Activated T-cell treated with anti-CD3 and anti-CD28 coated beads, Interleukin-2, amount 50 U/mL, for 24 hours (primary cell): Measurements from ENCODE around the gene SLC48A1.
A peak's percentile ranks its signal among the peaks of the same experiment; 100 is the strongest.

Source experiments
- DNase-seq: peaks from one replicate; pipeline ENCODE4 v3.0.0-alpha.2; 2020
- H3K27ac Mint-ChIP-seq: 2 replicates; pipeline ENCODE4 v1.8.0; 2020; ENCODE audit warnings: mild to moderate bottlenecking, mixed read lengths
- H3K27me3 Mint-ChIP-seq: 2 replicates; pipeline ENCODE4 v1.8.0; 2020; ENCODE audit warnings: mixed read lengths
- H3K36me3 Mint-ChIP-seq: 2 replicates; pipeline ENCODE4 v1.8.0; 2020; ENCODE audit warnings: low read depth, mixed read lengths
- H3K4me1 Mint-ChIP-seq: 2 replicates; pipeline ENCODE4 v1.8.0; 2020; ENCODE audit warnings: low read depth, mixed read lengths
- H3K4me3 Mint-ChIP-seq: 2 replicates; pipeline ENCODE4 v1.8.0; 2020; ENCODE audit warnings: mild to moderate bottlenecking, moderate library complexity, mixed read lengths
- H3K9me3 Mint-ChIP-seq: 2 replicates; pipeline ENCODE4 v1.8.0; 2020; ENCODE audit warnings: mixed read lengths

SLC48A1 gene

DNA sequence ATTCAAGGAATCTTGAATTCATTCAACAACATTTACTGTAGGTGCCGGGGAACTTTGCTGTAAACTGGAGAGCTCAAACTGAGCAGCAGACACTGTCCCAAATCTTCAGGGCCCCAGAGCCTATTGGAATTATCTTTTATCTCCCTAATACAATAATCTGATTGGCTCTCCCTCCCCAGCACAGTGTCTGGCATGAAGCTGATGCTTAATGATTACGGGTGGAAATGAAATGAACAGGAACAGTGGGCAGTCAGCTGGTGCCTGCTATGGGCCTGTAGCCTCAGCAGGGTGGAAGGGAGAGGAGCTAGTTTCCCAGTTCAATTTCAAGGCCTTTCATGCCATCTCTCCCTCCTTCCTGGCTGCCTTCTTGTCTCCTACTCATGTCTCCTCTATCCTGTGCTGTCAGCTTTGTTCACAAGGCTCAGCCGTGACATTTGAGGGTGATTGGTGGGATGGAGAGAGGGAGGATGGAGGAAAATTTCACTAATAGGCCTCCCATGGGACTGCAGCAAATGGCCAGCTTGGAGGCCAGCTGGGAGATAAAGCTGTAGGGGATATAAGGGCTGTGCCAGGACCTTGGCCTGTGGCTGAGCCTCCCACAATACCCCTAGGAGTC, 10.1 kb upstream of the SLC48A1 start:
- Mint-ChIP-seq H3K27me3 (no peaks in the 10 kb centered on the region), H3K4me3 (no peak overlapping the region), H3K9me3 (no peaks in the 10 kb centered on the region), H3K4me1 (peaks cover 22% of the 10 kb centered on the region), H3K36me3 (no peaks in the 10 kb centered on the region), H3K27ac (no peak overlapping the region)
- no peak for DNase-seq

- no peak for DNase-seq
- no peak overlapping the region for H3K4me3 Mint-ChIP-seq
- H3K27ac Mint-ChIP-seq, result no peak overlapping the region
- peaks cover 16% of the 10 kb centered on the region for H3K4me1 Mint-ChIP-seq
- no peaks in the 10 kb centered on the region for H3K36me3 Mint-ChIP-seq
- H3K9me3 Mint-ChIP-seq, result no peaks in the 10 kb centered on the region
- no peaks in the 10 kb centered on the region for H3K27me3 Mint-ChIP-seq
Observed at GRCh38 chr12:47763481-47764346, 9.3 kb upstream of the SLC48A1 start.

DNA sequence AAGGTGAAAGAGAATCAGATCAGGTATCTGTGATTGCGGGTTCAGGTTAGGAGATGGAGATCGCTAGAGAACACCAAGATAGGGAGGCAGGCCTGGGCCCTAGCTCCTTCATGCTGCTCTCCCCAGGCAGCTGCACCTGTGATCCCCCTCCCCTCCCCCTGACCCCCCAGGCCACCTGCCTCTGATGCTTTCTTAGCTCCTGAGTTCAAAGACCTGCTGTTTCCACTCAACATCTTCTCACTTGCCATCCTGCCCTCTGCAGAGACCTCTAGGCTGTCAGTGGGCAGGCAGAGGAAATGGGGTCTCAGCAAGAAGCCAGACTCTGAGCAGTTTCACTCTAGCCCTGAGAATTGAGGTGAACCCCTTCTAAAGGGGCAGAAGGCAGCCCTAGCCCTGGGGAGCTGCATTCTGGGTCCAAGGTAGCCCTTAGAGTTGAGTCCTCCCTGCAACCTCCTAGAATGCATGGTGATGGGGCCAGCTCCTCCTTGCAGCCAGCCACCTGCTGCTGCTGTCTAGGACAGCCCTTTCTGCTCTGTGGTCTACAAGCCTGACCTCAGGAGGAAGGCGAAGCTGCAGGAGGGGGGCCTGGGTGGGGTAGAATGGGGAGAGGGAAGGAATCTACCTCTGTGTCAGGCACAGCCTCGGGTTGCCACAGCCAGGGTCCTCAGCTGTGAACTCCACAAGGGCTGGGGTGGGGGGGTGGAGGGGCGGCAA, 6.4 kb upstream of the SLC48A1 start:
- H3K4me1 Mint-ChIP-seq, result peaks cover 8% of the 10 kb centered on the region
- no peaks in the 10 kb centered on the region for H3K36me3 Mint-ChIP-seq
- no peaks in the 10 kb centered on the region for H3K9me3 Mint-ChIP-seq
- no peak for DNase-seq
- no peaks in the 10 kb centered on the region for H3K27me3 Mint-ChIP-seq
- H3K4me3 Mint-ChIP-seq, result no peak overlapping the region
- H3K27ac Mint-ChIP-seq, result no peak overlapping the region

- H3K36me3 Mint-ChIP-seq, result no peaks in the 10 kb centered on the region
- peak; percentile 76 for DNase-seq
- no peak overlapping the region for H3K4me3 Mint-ChIP-seq
- peaks cover 11% of the 10 kb centered on the region for H3K4me1 Mint-ChIP-seq
- no peaks in the 10 kb centered on the region for H3K27me3 Mint-ChIP-seq
- no peak overlapping the region for H3K27ac Mint-ChIP-seq
- H3K9me3 Mint-ChIP-seq, result no peaks in the 10 kb centered on the region
Observed at GRCh38 chr12:47767216-47767724, 5.8 kb upstream of the SLC48A1 start.

GRCh38 chr12:47768323-47768811, 4.7 kb upstream of the SLC48A1 start:
- DNase-seq, result no peak
- Mint-ChIP-seq H3K36me3 (no peaks in the 10 kb centered on the region), H3K9me3 (no peaks in the 10 kb centered on the region), H3K27ac (no peak overlapping the region), H3K4me3 (no peak overlapping the region), H3K27me3 (no peaks in the 10 kb centered on the region), H3K4me1 (peaks cover 14% of the 10 kb centered on the region)

DNA sequence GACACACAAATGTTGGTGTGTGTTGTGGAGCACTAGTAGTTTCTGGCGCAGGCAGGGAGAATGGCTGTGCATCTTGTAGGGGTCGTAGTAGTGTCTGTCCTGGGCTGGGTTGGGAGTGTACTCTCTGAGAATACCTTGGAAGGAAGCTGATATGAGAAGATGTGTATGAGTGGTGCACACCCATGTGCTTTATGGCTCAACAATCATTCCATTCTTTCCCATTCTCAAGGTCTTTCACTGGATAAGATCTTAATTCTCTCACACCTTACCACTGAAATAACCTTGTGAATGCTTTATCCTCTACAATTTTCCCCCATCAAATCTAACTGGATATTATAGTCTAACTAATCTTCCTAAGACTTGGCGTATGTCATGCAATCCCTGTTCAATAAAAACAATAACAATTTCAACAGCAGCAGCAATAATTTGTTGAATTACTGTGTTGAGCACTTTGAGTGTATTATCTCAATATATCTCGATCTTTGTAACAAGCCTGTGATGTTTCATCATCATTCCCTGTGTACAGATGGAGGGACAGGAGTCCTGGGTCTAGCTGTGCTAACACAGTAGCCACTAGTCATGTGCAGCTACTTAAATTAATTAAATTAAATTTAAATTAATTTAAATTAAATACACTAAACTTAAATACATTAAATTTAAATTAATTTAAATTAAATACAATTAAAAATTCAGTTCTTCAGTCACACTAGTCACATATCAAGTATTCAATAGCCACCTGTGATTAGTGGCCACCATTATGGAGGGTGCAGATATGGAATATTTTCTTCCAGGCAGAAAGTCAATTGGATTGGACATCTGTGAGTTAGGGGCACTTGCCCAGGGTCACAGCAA, 3.6 kb upstream of the SLC48A1 start:
- Mint-ChIP-seq H3K4me1 (peaks cover 23% of the 10 kb centered on the region), H3K9me3 (no peaks in the 10 kb centered on the region), H3K4me3 (no peak overlapping the region)

GRCh38 chr12:47770086-47770726, 2.8 kb upstream of the SLC48A1 start:
- peaks cover 30% of the 10 kb centered on the region for H3K4me1 Mint-ChIP-seq
- no peak for DNase-seq
- no peak overlapping the region for H3K27ac Mint-ChIP-seq
- no peaks in the 10 kb centered on the region for H3K27me3 Mint-ChIP-seq
- H3K9me3 Mint-ChIP-seq, result no peaks in the 10 kb centered on the region
- H3K4me3 Mint-ChIP-seq, result no peak overlapping the region
- peaks cover 2% of the 10 kb centered on the region for H3K36me3 Mint-ChIP-seq

More for the DNA sequence above, 3.6 kb upstream of the SLC48A1 start:
- Mint-ChIP-seq H3K36me3 (peaks cover 2% of the 10 kb centered on the region), H3K27ac (no peak overlapping the region), H3K27me3 (no peaks in the 10 kb centered on the region)
- no peak for DNase-seq

- DNase-seq, result no peak
- Mint-ChIP-seq H3K4me1 (peaks cover 37% of the 10 kb centered on the region), H3K4me3 (no peak overlapping the region), H3K9me3 (no peaks in the 10 kb centered on the region), H3K36me3 (peaks cover 2% of the 10 kb centered on the region), H3K27ac (no peak overlapping the region), H3K27me3 (no peaks in the 10 kb centered on the region)
Observed at GRCh38 chr12:47771304-47771703, 1.7 kb upstream of the SLC48A1 start.

DNA sequence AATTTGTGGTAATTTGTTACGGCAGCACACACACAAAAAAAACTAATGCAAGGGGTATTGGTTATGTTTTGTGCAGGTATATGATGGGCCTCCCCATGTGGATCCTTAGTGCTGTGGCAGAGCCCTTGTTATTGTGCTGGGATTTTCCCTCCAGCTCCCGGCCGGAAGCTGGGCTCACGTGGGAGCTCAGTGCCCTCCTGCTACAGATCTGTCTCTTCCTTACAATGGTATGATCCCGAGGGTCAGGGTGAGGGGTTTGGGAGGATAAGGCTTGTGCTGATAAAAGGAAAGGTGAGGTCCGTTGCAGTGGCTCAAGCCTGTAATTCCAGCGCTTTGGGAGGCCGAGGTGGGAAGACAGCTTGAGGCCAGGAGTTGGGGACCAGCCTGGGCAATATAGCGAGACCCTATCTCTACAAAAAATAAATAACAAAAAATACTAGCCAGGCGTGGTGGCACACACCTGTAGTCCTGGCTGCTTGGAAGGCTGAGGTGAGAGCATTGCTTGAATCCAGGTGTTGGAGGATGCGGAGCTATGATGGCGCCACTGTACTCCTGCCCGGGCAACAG, 861 bp upstream of the SLC48A1 start:
- Mint-ChIP-seq H3K27ac (peak overlapping the region; percentile 58), H3K27me3 (no peaks in the 10 kb centered on the region), H3K9me3 (no peaks in the 10 kb centered on the region), H3K4me3 (peak overlapping the region; percentile 76), H3K36me3 (peaks cover 2% of the 10 kb centered on the region), H3K4me1 (peaks cover 39% of the 10 kb centered on the region)
- DNase-seq, result no peak

- peaks cover 2% of the 10 kb centered on the region for H3K36me3 Mint-ChIP-seq
- peak overlapping the region; percentile 58 for H3K27ac Mint-ChIP-seq
- peak overlapping the region; percentile 76 for H3K4me3 Mint-ChIP-seq
- no peaks in the 10 kb centered on the region for H3K9me3 Mint-ChIP-seq
- H3K4me1 Mint-ChIP-seq, result peaks cover 36% of the 10 kb centered on the region
- H3K27me3 Mint-ChIP-seq, result no peaks in the 10 kb centered on the region
- DNase-seq, result no peak
Observed at GRCh38 chr12:47772738-47773061, 338 bp upstream of the SLC48A1 start.

DNA sequence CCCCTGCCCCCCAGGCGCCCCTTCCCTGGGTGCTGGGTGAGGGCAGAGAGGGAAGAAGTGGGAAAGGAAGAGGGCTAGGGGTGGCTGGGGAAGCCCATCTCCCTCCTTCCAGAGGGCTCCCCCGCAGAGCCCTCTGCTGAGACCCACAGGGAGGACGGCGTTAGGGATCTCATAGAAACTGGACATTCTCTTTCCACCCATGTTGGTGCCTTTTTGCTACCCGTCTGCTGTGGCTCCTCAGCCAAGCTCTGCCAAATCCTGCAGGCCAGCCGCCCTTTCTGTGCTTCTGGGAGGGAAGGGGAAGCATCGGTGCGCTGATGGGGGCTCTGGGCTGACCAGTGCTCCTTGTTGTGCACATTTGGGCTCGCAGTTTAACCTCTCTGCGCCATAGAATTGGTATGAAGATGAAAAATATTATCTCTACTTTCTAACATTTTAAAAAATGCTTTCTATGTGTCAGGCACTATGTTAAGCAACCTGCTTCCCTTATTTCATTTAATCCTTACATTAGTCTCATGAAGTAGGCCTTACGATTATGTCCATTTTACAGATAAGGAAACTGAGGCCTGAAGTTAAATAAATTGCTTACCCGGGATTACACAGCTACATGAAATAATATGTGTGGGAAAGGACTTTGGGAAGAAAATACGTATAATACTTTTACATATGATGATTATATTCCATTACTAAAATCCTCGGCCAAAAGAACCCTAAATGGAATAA, 981 bp downstream of the SLC48A1 start:
- Mint-ChIP-seq H3K36me3 (peaks cover 2% of the 10 kb centered on the region), H3K9me3 (no peaks in the 10 kb centered on the region), H3K4me3 (peak overlapping the region; percentile 86), H3K27ac (peak overlapping the region; percentile 86), H3K4me1 (peaks cover 40% of the 10 kb centered on the region), H3K27me3 (no peaks in the 10 kb centered on the region)
- no peak for DNase-seq

DNA sequence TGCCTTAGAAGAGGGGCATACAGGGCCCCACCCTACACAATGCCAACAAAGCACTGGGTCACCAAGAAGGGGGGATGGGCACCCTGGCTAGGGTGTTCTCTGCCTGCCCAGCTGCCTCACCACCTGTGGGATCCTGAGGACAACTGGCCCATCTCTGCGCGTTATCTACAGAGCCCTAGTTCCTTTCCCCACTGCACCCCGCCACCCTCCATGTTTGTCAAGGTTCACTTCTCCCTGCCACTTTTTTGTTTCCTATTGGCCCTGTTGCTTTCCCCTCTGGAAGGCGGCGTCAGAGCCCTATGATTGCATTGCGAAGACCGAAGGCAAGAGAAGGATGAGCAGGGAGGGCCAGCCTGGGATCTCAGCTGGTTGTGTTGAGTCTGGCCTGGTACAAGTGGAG, 1.6 kb downstream of the SLC48A1 start:
- H3K27ac Mint-ChIP-seq, result peak overlapping the region; percentile 34

More for the DNA sequence above, 1.6 kb downstream of the SLC48A1 start:
- Mint-ChIP-seq H3K36me3 (peaks cover 2% of the 10 kb centered on the region), H3K4me1 (peaks cover 47% of the 10 kb centered on the region), H3K9me3 (no peaks in the 10 kb centered on the region), H3K27me3 (no peaks in the 10 kb centered on the region), H3K4me3 (peak overlapping the region; percentile 86)
- DNase-seq, result no peak
